ENCODE data around the gene ZBTB5. TPM values are rescaled to one million over a fixed set of nuclear protein-coding genes. Genes with fewer than 3 reads are reported as not detected.
"Not testable (repeated sequence)": the region's sequence is repeated elsewhere in the genome, so short reads cannot be mapped to it uniquely, and the experiment has no call there.

Gene ZBTB5
- total and polyA plus RNA-seq, 2 of the 4 experiments (the other 2 are of a cell fraction), result 6.3 to 9.1 TPM

GRCh38 chr9:37511016-37512010 is 46.1 kb upstream of the ZBTB5 start (continued):
- TF ChIP-seq USF2 (IDR thresholded peaks at IDR 0.05; ENCODE audit: low read depth, low read length), result no peak
- 0 out of 2 replicates have a peak, but pooled peaks have one; percentile 1 for TF ChIP-seq POLR2A (IDR thresholded peaks at IDR 0.05; ENCODE audit: low read depth, low read length)
- TF ChIP-seq RAD21 (IDR thresholded peaks at IDR 0.05; ENCODE audit: low read length), result no peak

GRCh38 chr9:37510053-37510452 is 44.8 kb upstream of the ZBTB5 start:
- POLR2A ChIA-PET (ENCODE audit: unreplicated experiment); H2AK9ac ChIP-seq (replicated peaks; ENCODE audit: low read depth, low read length, poor library complexity); H2BK120ac ChIP-seq (ENCODE audit: low read depth, low read length); CTCF ChIA-PET; H3K4me2 ChIP-seq (ENCODE audit: low read depth, low read length); H3K9ac ChIP-seq (ENCODE audit: low read depth, low read length); H4K5ac ChIP-seq (ENCODE audit: low read depth, low read length); H3K9me1 ChIP-seq (ENCODE audit: insufficient read depth, low read length); in situ Hi-C loops (cut with MboI; ENCODE audit: low sequenced_read_pairs); BruUV-seq (replicated peaks); H3K4ac ChIP-seq (ENCODE audit: low read depth, low read length); ATAC-seq (ENCODE audit: low read depth); H4K20me1 ChIP-seq (ENCODE audit: insufficient read depth, low read length); intact Hi-C loops (cut with micrococcal nuclease); H3K4me1 ChIP-seq (ENCODE audit: control insufficient read depth, insufficient read depth, low read length); H2BK15ac ChIP-seq (ENCODE audit: low read depth, low read length); H3K23ac ChIP-seq (ENCODE audit: low read depth, low read length); H3K9me3 ChIP-seq (ENCODE audit: control insufficient read depth, insufficient read depth, low read length); H3K4me3 ChIP-seq (ENCODE audit: insufficient read depth, low read depth, low read length); H3K27ac ChIP-seq (ENCODE audit: insufficient read depth, low read length); H3K18ac ChIP-seq (ENCODE audit: low read depth, low read length); H3K56ac ChIP-seq (ENCODE audit: extremely low read depth, insufficient read depth, low read length); H2AK5ac ChIP-seq (ENCODE audit: low read depth, low read length); H2AFZ ChIP-seq (replicated peaks; ENCODE audit: low read length, poor library complexity); H2BK20ac ChIP-seq (ENCODE audit: low read depth, low read length); H4K91ac ChIP-seq (ENCODE audit: insufficient read depth, low read depth, low read length); H3K14ac ChIP-seq (replicated peaks; ENCODE audit: low read depth, low read length); H4K8ac ChIP-seq (ENCODE audit: low read depth in 2 of 2, low read length in 2 of 2); H2BK5ac ChIP-seq (ENCODE audit: low read depth, low read length, poor library complexity, severe bottlenecking); H3K79me1 ChIP-seq (ENCODE audit: low read depth in 1 of 2, low read length in 2 of 2); DNase-seq; dilution Hi-C loops (cut with HindIII; ENCODE audit: low sequenced_read_pairs, unreplicated experiment); H3K27me3 ChIP-seq (ENCODE audit: control insufficient read depth, insufficient read depth, low read length): not testable (repeated sequence)
- peaks cover 16% of the 10 kb centered on the region for H3K36me3 ChIP-seq (ENCODE audit: control insufficient read depth, insufficient read depth, low read length)
- WGBS, 2 experiments (ENCODE audit: extremely low coverage in 2 of 2, insufficient read length in 1 of 2), result 93% methylated on average over 2 of the region's 5 CpGs; no CpG with 5 or more reads in 1 of the 2 experiments

Measured in IMR-90 (cell line).